Cardiac septum (tissue), 1 donor: ENCODE data around the gene GATAD1. TPM values are rescaled to one million over a fixed set of nuclear protein-coding genes. Genes with fewer than 3 reads are reported as not detected.
"Not testable (repeated sequence)": the region's sequence is repeated elsewhere in the genome, so short reads cannot be mapped to it uniquely, and the experiment has no call there.

Experiments used
- DNase-seq: peaks from one replicate; pipeline ENCODE4 v3.0.0-alpha.2; 2020; ENCODE audit warnings: low spot score
- intact Hi-C: fragments of 100-400 bp; cut with DNase I; formaldehyde crosslinking; loops from one replicate; pipeline ENCODE4 v1.14.0; 2022
- long read RNA-seq: library from polyadenylated mRNA; unstranded; transcript quantifications from one replicate; pipeline ENCODE4 v2.0.0, GENCODE V29; 2021
- total RNA-seq: library from RNA; stranded (reverse); fragmentation: NEBNext Ultra II Directional; extraction: Animal tissue kit (Norgen Biotek cat#: 25700); gene quantifications from one replicate; pipeline ENCODE4 v1.2.1, GENCODE V29; 2021
- donor health status: DM: no; HTN: no; CAD: no.

Gene GATAD1
- 16.7 TPM for total RNA-seq
- long read RNA-seq, transcript GATAD1-201 (5 exons, 3,962 nt), result major isoform, 5 of 20 reads
- long read RNA-seq, partial matches to known transcripts, result 5 of 20 reads
- long read RNA-seq, other reads (novel, unspliced or antisense), result 9 of 20 reads

- peak; percentile 96 for DNase-seq
- intact Hi-C loops, result loop anchor here (5.0 kb wide), 3 partner anchors 200 to 565 kb away; partner anchors contain the start of genes ANKIB1, KRIT1, LRRD1 and MTERF1
Measured at GRCh38 chr7:92447345-92448204, at the start of gene GATAD1. GATAD1 (plus strand) TSS chr7:92447482; CDS start chr7:92447730, 248 bp downstream.

GRCh38 chr7:92397542-92397941 lies 49.7 kb upstream of the GATAD1 start:
- no peak for DNase-seq
- intact Hi-C loops, result no loop called here

GRCh38 chr7:92400013-92400412 lies 47.3 kb upstream of the GATAD1 start:
- intact Hi-C loops, result no loop called here
- no peak for DNase-seq

- intact Hi-C loops, result no loop called here
- DNase-seq, result no peak
Measured at GRCh38 chr7:92402920-92403759, 44.1 kb upstream of the GATAD1 start.

GRCh38 chr7:92403760-92404074 lies 43.6 kb upstream of the GATAD1 start:
- DNase-seq, result no peak
- intact Hi-C loops, result no loop called here

GRCh38 chr7:92404170-92404614 lies 43.1 kb upstream of the GATAD1 start:
- DNase-seq, result no peak
- intact Hi-C loops, result no loop called here

GRCh38 chr7:92409357-92409756 lies 37.9 kb upstream of the GATAD1 start:
- no peak for DNase-seq
- intact Hi-C loops, result no loop called here

- intact Hi-C loops, DNase-seq: not testable (repeated sequence)
Measured at GRCh38 chr7:92410162-92410561, 37.1 kb upstream of the GATAD1 start.

GRCh38 chr7:92412745-92413144 lies 34.5 kb upstream of the GATAD1 start:
- DNase-seq, result no peak
- intact Hi-C loops, result no loop called here

GRCh38 chr7:92413550-92413949 lies 33.7 kb upstream of the GATAD1 start:
- intact Hi-C loops, result no loop called here
- no peak for DNase-seq

- intact Hi-C loops, result no loop called here
- no peak for DNase-seq
Measured at GRCh38 chr7:92415225-92415624, 32.1 kb upstream of the GATAD1 start.

- no peak for DNase-seq
- intact Hi-C loops, result no loop called here
Measured at GRCh38 chr7:92417913-92418312, 29.4 kb upstream of the GATAD1 start.

- no peak for DNase-seq
- intact Hi-C loops, result no loop called here
Measured at GRCh38 chr7:92421676-92422435, 25.4 kb upstream of the GATAD1 start.

GRCh38 chr7:92422926-92423325 lies 24.4 kb upstream of the GATAD1 start:
- no peak for DNase-seq
- intact Hi-C loops, result no loop called here

- intact Hi-C loops, result no loop called here
- no peak for DNase-seq
Measured at GRCh38 chr7:92423710-92424131, 23.6 kb upstream of the GATAD1 start.

GRCh38 chr7:92425311-92425947 lies 21.9 kb upstream of the GATAD1 start:
- no peak for DNase-seq

GRCh38 chr7:92427193-92427592 lies 20.1 kb upstream of the GATAD1 start:
- DNase-seq, result no peak
- intact Hi-C loops, result no loop called here

More at GRCh38 chr7:92425311-92425947, 21.9 kb upstream of the GATAD1 start:
- intact Hi-C loops, result loop anchor here (1.0 kb wide), 1 partner anchor 21 kb away; no protein-coding TSS in a partner anchor

GRCh38 chr7:92432299-92432946 lies 14.9 kb upstream of the GATAD1 start:
- intact Hi-C loops, result no loop called here
- no peak for DNase-seq

- intact Hi-C loops, result no loop called here
- DNase-seq, result no peak
Measured at GRCh38 chr7:92433019-92433418, 14.3 kb upstream of the GATAD1 start.
